Measurements from ENCODE around the gene SNX13.

DNA sequence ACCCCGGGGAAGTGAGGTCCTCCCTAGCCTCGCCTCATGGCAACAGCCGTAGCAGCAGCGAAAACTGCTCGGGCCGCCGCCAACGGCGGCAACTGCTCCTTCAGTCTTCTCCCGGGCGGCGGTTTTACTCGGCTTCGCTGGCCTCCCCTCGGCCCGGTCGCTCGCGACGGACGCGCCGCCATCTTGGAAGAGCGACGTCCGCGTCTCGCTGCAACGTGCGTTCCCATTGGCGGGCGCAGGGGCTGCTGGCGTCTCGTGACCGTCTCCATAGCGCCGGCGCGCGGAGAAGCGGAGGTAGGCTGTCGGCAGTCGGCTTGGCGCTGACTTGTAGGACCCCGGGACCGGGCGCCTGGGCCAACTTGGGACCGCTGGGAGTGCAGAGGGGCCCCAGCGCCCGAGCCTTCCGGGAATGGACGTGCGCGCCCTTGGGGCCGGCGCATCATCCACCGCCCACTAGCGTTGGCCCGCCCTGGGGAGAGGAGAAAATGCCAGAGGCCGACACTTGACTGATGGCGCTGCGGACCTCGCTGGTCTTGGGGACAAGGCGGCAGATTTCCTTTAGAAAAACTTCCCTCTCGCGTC is at the start of gene SNX13:
- TF ChIP-seq EZH2 (optimal IDR thresholded peaks at IDR 0.05; ENCODE audit: low read depth, low read length): no peak
- peak; percentile 36 for TF ChIP-seq CTCF (IDR thresholded peaks at IDR 0.05; ENCODE audit: low read length)
